RKO (cell line): Measurements from ENCODE around the gene COL6A5.
A peak's percentile ranks its signal among the peaks of the same experiment; 100 is the strongest.
"Not testable (repeated sequence)": the region's sequence is repeated elsewhere in the genome, so short reads cannot be mapped to it uniquely, and the experiment has no call there.

Experiments
- DNase-seq: peaks from one replicate; pipeline ENCODE4 v3.0.0-alpha.2; 2016; ENCODE audit warnings: low spot score

Gene COL6A5

GRCh38 chr3:130448155-130448554 lies 102.7 kb downstream of the COL6A5 start:
- not testable (repeated sequence) for DNase-seq

- DNase-seq, result no peak
Measured at GRCh38 chr3:130456540-130456939, 111.1 kb downstream of the COL6A5 start.

- DNase-seq, result no peak
Measured at GRCh38 chr3:130457671-130458070, 112.2 kb downstream of the COL6A5 start.

GRCh38 chr3:130459944-130460343 lies 114.5 kb downstream of the COL6A5 start:
- DNase-seq, result no peak

GRCh38 chr3:130462089-130462488 lies 116.6 kb downstream of the COL6A5 start:
- DNase-seq, result no peak

- no peak for DNase-seq
Measured at GRCh38 chr3:130463221-130463620, 117.7 kb downstream of the COL6A5 start.

- DNase-seq, result no peak
Measured at GRCh38 chr3:130465521-130465920, 120.0 kb downstream of the COL6A5 start.

- DNase-seq, result no peak
Measured at GRCh38 chr3:130468311-130468710, 122.8 kb downstream of the COL6A5 start.

GRCh38 chr3:130470126-130470525 lies 124.7 kb downstream of the COL6A5 start:
- DNase-seq, result no peak

GRCh38 chr3:130473416-130473815 lies 127.9 kb downstream of the COL6A5 start:
- DNase-seq, result no peak

GRCh38 chr3:130480736-130481135 lies 135.3 kb downstream of the COL6A5 start:
- DNase-seq, result peak; percentile 43

GRCh38 chr3:130488288-130488687 lies 142.8 kb downstream of the COL6A5 start:
- DNase-seq, result no peak

GRCh38 chr3:130488769-130489450 lies 143.4 kb downstream of the COL6A5 start:
- DNase-seq, result no peak

- DNase-seq, result no peak
Measured at GRCh38 chr3:130490241-130490640, 144.8 kb downstream of the COL6A5 start.

- no peak for DNase-seq
Measured at GRCh38 chr3:130491431-130491830, 146.0 kb downstream of the COL6A5 start.

- no peak for DNase-seq
Measured at GRCh38 chr3:130504701-130505100, 159.2 kb downstream of the COL6A5 start.

- DNase-seq, result no peak
Measured at GRCh38 chr3:130506031-130506430, 160.6 kb downstream of the COL6A5 start.

- no peak for DNase-seq
Measured at GRCh38 chr3:130507746-130508145, 162.3 kb downstream of the COL6A5 start.

- no peak for DNase-seq
Measured at GRCh38 chr3:130509008-130509407, 163.5 kb downstream of the COL6A5 start.

- DNase-seq, result no peak
Measured at GRCh38 chr3:130514681-130515080, 169.2 kb downstream of the COL6A5 start.

GRCh38 chr3:130515755-130516154 lies 170.3 kb downstream of the COL6A5 start:
- DNase-seq, result peak; percentile 15

- no peak for DNase-seq
Measured at GRCh38 chr3:130516645-130517512, 171.4 kb downstream of the COL6A5 start, which contains the start of gene COL6A6. COL6A6 (plus strand) TSS chr3:130517177; CDS start chr3:130560365, 43,188 bp downstream.

GRCh38 chr3:130517602-130518001 lies 172.1 kb downstream of the COL6A5 start:
- no peak for DNase-seq
